ENCODE data around the gene BRPF1.

The BRPF1 gene

GRCh38 chr3:9792405-9793160 is 61.0 kb downstream of the BRPF1 start, which contains the start of the genes ARPC4 and TADA3:
ARPC4 (plus strand) TSS chr3:9793082; CDS start chr3:9793122, 40 bp downstream.
TADA3 (minus strand) TSS chr3:9792473; CDS start chr3:9791466, 1,007 bp downstream.
- H3K9me3 ChIP-seq (ENCODE audit: control insufficient read depth, insufficient read depth, low read depth, low read length), result no peaks in the 10 kb centered on the region
- peak within 1 kb of the TSS; percentile 100 for H3K27ac ChIP-seq (ENCODE audit: low read depth, low read length)
- peaks cover 8% of the 10 kb centered on the region; the same call in 1 of the 2 replicates for H3K4me1 ChIP-seq (ENCODE audit: control insufficient read depth, insufficient read depth, low read length)
- H3K4me3 ChIP-seq (ENCODE audit: low read depth, low read length), result peak within 1 kb of the TSS; percentile 99
- H3K36me3 ChIP-seq (ENCODE audit: control insufficient read depth, insufficient read depth, low read length), result peaks cover 43% of the 10 kb centered on the region
- H3K27me3 ChIP-seq (ENCODE audit: control insufficient read depth, insufficient read depth, low read length), result no peaks in the 10 kb centered on the region
- H3K9ac ChIP-seq (ENCODE audit: low read length), result peak within 1 kb of the TSS; percentile 100

GRCh38 chr3:9793161-9793781 is 61.7 kb downstream of the BRPF1 start:
- H3K27ac ChIP-seq (ENCODE audit: low read depth, low read length), result peak overlapping the region; percentile 100
- H3K4me3 ChIP-seq (ENCODE audit: low read depth, low read length), result peak overlapping the region; percentile 99
- H3K4me1 ChIP-seq (ENCODE audit: control insufficient read depth, insufficient read depth, low read length), result peaks cover 8% of the 10 kb centered on the region; the same call in 1 of the 2 replicates
- H3K27me3 ChIP-seq (ENCODE audit: control insufficient read depth, insufficient read depth, low read length), result no peaks in the 10 kb centered on the region
- H3K36me3 ChIP-seq (ENCODE audit: control insufficient read depth, insufficient read depth, low read length), result peaks cover 47% of the 10 kb centered on the region
- peak overlapping the region; percentile 100 for H3K9ac ChIP-seq (ENCODE audit: low read length)
- no peaks in the 10 kb centered on the region for H3K9me3 ChIP-seq (ENCODE audit: control insufficient read depth, insufficient read depth, low read depth, low read length)

- Histone ChIP-seq H3K9me3 (ENCODE audit: control insufficient read depth, insufficient read depth, low read depth, low read length) (no peaks in the 10 kb centered on the region), H3K4me3 (ENCODE audit: low read depth, low read length) (no peak overlapping the region), H3K27ac (ENCODE audit: low read depth, low read length) (no peak overlapping the region), H3K27me3 (ENCODE audit: control insufficient read depth, insufficient read depth, low read length) (no peaks in the 10 kb centered on the region), H3K4me1 (ENCODE audit: control insufficient read depth, insufficient read depth, low read length) (peaks cover 8% of the 10 kb centered on the region; the same call in 1 of the 2 replicates), H3K9ac (ENCODE audit: low read length) (no peak overlapping the region), H3K36me3 (ENCODE audit: control insufficient read depth, insufficient read depth, low read length) (peaks cover 53% of the 10 kb centered on the region)
Observed at GRCh38 chr3:9794400-9794799, 62.9 kb downstream of the BRPF1 start.

- peaks cover 53% of the 10 kb centered on the region for H3K36me3 ChIP-seq (ENCODE audit: control insufficient read depth, insufficient read depth, low read length)
- H3K9me3 ChIP-seq (ENCODE audit: control insufficient read depth, insufficient read depth, low read depth, low read length), result no peaks in the 10 kb centered on the region
- H3K27me3 ChIP-seq (ENCODE audit: control insufficient read depth, insufficient read depth, low read length), result no peaks in the 10 kb centered on the region
- H3K9ac ChIP-seq (ENCODE audit: low read length), result no peak overlapping the region
- H3K4me3 ChIP-seq (ENCODE audit: low read depth, low read length), result no peak overlapping the region
- no peak overlapping the region for H3K27ac ChIP-seq (ENCODE audit: low read depth, low read length)
- peaks cover 8% of the 10 kb centered on the region; the same call in 1 of the 2 replicates for H3K4me1 ChIP-seq (ENCODE audit: control insufficient read depth, insufficient read depth, low read length)
Observed at GRCh38 chr3:9795207-9795606, 63.7 kb downstream of the BRPF1 start.

- Histone ChIP-seq H3K36me3 (ENCODE audit: control insufficient read depth, insufficient read depth, low read length) (peaks cover 65% of the 10 kb centered on the region), H3K9ac (ENCODE audit: low read length) (no peak overlapping the region), H3K4me3 (ENCODE audit: low read depth, low read length) (no peak overlapping the region), H3K27ac (ENCODE audit: low read depth, low read length) (no peak overlapping the region), H3K27me3 (ENCODE audit: control insufficient read depth, insufficient read depth, low read length) (no peaks in the 10 kb centered on the region), H3K9me3 (ENCODE audit: control insufficient read depth, insufficient read depth, low read depth, low read length) (no peaks in the 10 kb centered on the region), H3K4me1 (ENCODE audit: control insufficient read depth, insufficient read depth, low read length) (peaks cover 5% of the 10 kb centered on the region; the same call in 1 of the 2 replicates)
Observed at GRCh38 chr3:9797196-9797945, 65.8 kb downstream of the BRPF1 start.

Measured in HUES6 (cell line).